GM18502 (cell line): ENCODE data around the gene CNDP1.
"Not testable (repeated sequence)": the region's sequence is repeated elsewhere in the genome, so short reads cannot be mapped to it uniquely, and the experiment has no call there.

Experiments
- ATAC-seq: cut with Tn5 transposase; IDR thresholded peaks from one replicate; pipeline ENCODE4 v1.9.1; 2021; ENCODE audit warnings: mild to moderate bottlenecking; ENCODE audit not compliant: unreplicated experiment, poor library complexity

The CNDP1 gene

GRCh38 chr18:74534150-74534969 is at the start of gene CNDP1:
CNDP1 (plus strand) TSS chr18:74534500; CDS start chr18:74534668, 168 bp downstream.
- no peak for ATAC-seq

GRCh38 chr18:74486119-74486849 is 48.0 kb upstream of the CNDP1 start:
- ATAC-seq: no peak

GRCh38 chr18:74488354-74488753 is 45.9 kb upstream of the CNDP1 start:
- no peak for ATAC-seq

GRCh38 chr18:74488864-74489263 is 45.4 kb upstream of the CNDP1 start:
- ATAC-seq: no peak

GRCh38 chr18:74489676-74490075 is 44.6 kb upstream of the CNDP1 start:
- ATAC-seq: no peak

GRCh38 chr18:74492259-74492658 is 42.0 kb upstream of the CNDP1 start:
- ATAC-seq: no peak

GRCh38 chr18:74493689-74494088 is 40.6 kb upstream of the CNDP1 start:
- peak; percentile 28 for ATAC-seq

GRCh38 chr18:74494514-74494913 is 39.8 kb upstream of the CNDP1 start:
- no peak for ATAC-seq

- ATAC-seq: peak; percentile 75
Observed at GRCh38 chr18:74495581-74496507, 38.5 kb upstream of the CNDP1 start, which contains the start of gene CNDP2. CNDP2 (plus strand) TSS chr18:74496363; CDS start chr18:74499974, 3,611 bp downstream.

- ATAC-seq: peak; percentile 34
Observed at GRCh38 chr18:74496508-74497323, 37.6 kb upstream of the CNDP1 start.

- ATAC-seq: no peak
Observed at GRCh38 chr18:74497324-74497676, 37.0 kb upstream of the CNDP1 start.

GRCh38 chr18:74497778-74498177 is 36.5 kb upstream of the CNDP1 start:
- ATAC-seq: no peak

GRCh38 chr18:74498712-74499627 is 35.3 kb upstream of the CNDP1 start:
- ATAC-seq: peak; percentile 39

GRCh38 chr18:74499633-74500032 is 34.7 kb upstream of the CNDP1 start:
- ATAC-seq: peak; percentile 45

GRCh38 chr18:74500372-74500771 is 33.9 kb upstream of the CNDP1 start:
- ATAC-seq: no peak

GRCh38 chr18:74500774-74501173 is 33.5 kb upstream of the CNDP1 start:
- ATAC-seq: not testable (repeated sequence)

- no peak for ATAC-seq
Observed at GRCh38 chr18:74501386-74501785, 32.9 kb upstream of the CNDP1 start.

GRCh38 chr18:74503137-74503536 is 31.2 kb upstream of the CNDP1 start:
- ATAC-seq: no peak

- no peak for ATAC-seq
Observed at GRCh38 chr18:74505776-74506175, 28.5 kb upstream of the CNDP1 start.
